Right lung (tissue), 10 donors: ENCODE data around the gene CDK9. TPM values are rescaled to one million over a fixed set of nuclear protein-coding genes. Genes with fewer than 3 reads are reported as not detected.

ENCODE experiments used
- DNase-seq, 2 donors: peaks; one replicate each; pipeline ENCODE4 v3.0.0-alpha.2; 2013
- long read RNA-seq, 8 donors: transcript quantifications; one replicate each; lab custom pipeline, GENCODE V29; 2026
- polyA plus RNA-seq, 5 donors: library from polyadenylated mRNA; unstranded; fragments of 120-200 nt; gene quantifications; one replicate each; pipeline versions ENCODE4 v1.2.1 to v1.2.3, GENCODE V29; 2013; ENCODE audit warnings: inconsistent platforms in 1 of 5, low replicate concordance in 1 of 5; ENCODE audit not compliant: insufficient read length in 5 of 5, insufficient read depth in 1 of 5

Gene CDK9
- polyA plus RNA-seq, result 10 to 100 TPM; 47.8 to 70.4 (median 62.3) TPM
- long read RNA-seq, donor 1, transcript CDK9-205 (2 exons, 458 nt), result minor isoform, 8 of 31 reads
- long read RNA-seq, donor 1, transcript CDK9-201 (7 exons, 2,463 nt), result major isoform, 16 of 31 reads
- long read RNA-seq, donor 1, partial matches to known transcripts, result 5 of 31 reads
- long read RNA-seq, donor 1, other reads (novel, unspliced or antisense), result 0 of 31 reads
- long read RNA-seq, donor 2, transcript CDK9-201 (7 exons, 2,463 nt), result major isoform, 10 of 16 reads
- long read RNA-seq, donor 2, partial matches to known transcripts, result 5 of 16 reads
- long read RNA-seq, donor 2, other reads (novel, unspliced or antisense), result 0 of 16 reads
- long read RNA-seq, donor 3, transcript CDK9-201 (7 exons, 2,463 nt), result major isoform, 21 of 31 reads
- long read RNA-seq, donor 3, partial matches to known transcripts, result 8 of 31 reads
- long read RNA-seq, donor 3, other reads (novel, unspliced or antisense), result 0 of 31 reads
- long read RNA-seq, donor 4, transcript CDK9-201 (7 exons, 2,463 nt), result major isoform, 5 of 7 reads
- long read RNA-seq, donor 4, partial matches to known transcripts, result 0 of 7 reads
- long read RNA-seq, donor 4, other reads (novel, unspliced or antisense), result 0 of 7 reads
- long read RNA-seq, donor 5, transcript CDK9-201 (7 exons, 2,463 nt), result major isoform, 10 of 23 reads
- long read RNA-seq, donor 5, partial matches to known transcripts, result 8 of 23 reads
- long read RNA-seq, donor 5, other reads (novel, unspliced or antisense), result 0 of 23 reads
- long read RNA-seq, donor 6, transcript CDK9-205 (2 exons, 458 nt), result minor isoform, 6 of 37 reads
- long read RNA-seq, donor 6, transcript CDK9-201 (7 exons, 2,463 nt), result major isoform, 20 of 37 reads
- long read RNA-seq, donor 6, partial matches to known transcripts, result 8 of 37 reads
- long read RNA-seq, donor 6, other reads (novel, unspliced or antisense), result 0 of 37 reads
- long read RNA-seq, donor 7, transcript CDK9-201 (7 exons, 2,463 nt), result major isoform, 19 of 33 reads
- long read RNA-seq, donor 7, partial matches to known transcripts, result 8 of 33 reads
- long read RNA-seq, donor 7, other reads (novel, unspliced or antisense), result 0 of 33 reads
- long read RNA-seq, donor 8, transcript CDK9-201 (7 exons, 2,463 nt), result major isoform, 7 of 8 reads
- long read RNA-seq, donor 8, partial matches to known transcripts, result 0 of 8 reads
- long read RNA-seq, donor 8, other reads (novel, unspliced or antisense), result 0 of 8 reads

- peak; percentile 84 to 87 for DNase-seq
Measured at GRCh38 chr9:127785933-127786772, at the start of gene CDK9. CDK9 (plus strand) TSS chr9:127786034; CDS start chr9:127786149, 115 bp downstream.

- DNase-seq, result no peak
Measured at GRCh38 chr9:127738666-127739065, 47.2 kb upstream of the CDK9 start.

GRCh38 chr9:127739614-127740330, 46.1 kb upstream of the CDK9 start:
- no peak for DNase-seq

GRCh38 chr9:127741831-127742434, 43.9 kb upstream of the CDK9 start:
- DNase-seq, result no peak

GRCh38 chr9:127742435-127743088, 43.3 kb upstream of the CDK9 start:
- DNase-seq, result no peak

GRCh38 chr9:127744398-127745110, 41.3 kb upstream of the CDK9 start:
- DNase-seq, result no peak

GRCh38 chr9:127746959-127747569, 38.8 kb upstream of the CDK9 start:
- no peak for DNase-seq

- DNase-seq, result no peak
Measured at GRCh38 chr9:127749090-127749787, 36.6 kb upstream of the CDK9 start.

- no peak for DNase-seq
Measured at GRCh38 chr9:127751269-127752054, 34.4 kb upstream of the CDK9 start.

GRCh38 chr9:127753148-127753547, 32.7 kb upstream of the CDK9 start:
- no peak for DNase-seq

- DNase-seq, result no peak
Measured at GRCh38 chr9:127753622-127754021, 32.2 kb upstream of the CDK9 start.

GRCh38 chr9:127754099-127755060, 31.5 kb upstream of the CDK9 start:
- DNase-seq, result no peak

- no peak for DNase-seq
Measured at GRCh38 chr9:127755061-127756060, 30.5 kb upstream of the CDK9 start.

- no peak for DNase-seq
Measured at GRCh38 chr9:127756233-127756632, 29.6 kb upstream of the CDK9 start.
